ENCODE data around the gene SKI.

The SKI gene

DNA sequence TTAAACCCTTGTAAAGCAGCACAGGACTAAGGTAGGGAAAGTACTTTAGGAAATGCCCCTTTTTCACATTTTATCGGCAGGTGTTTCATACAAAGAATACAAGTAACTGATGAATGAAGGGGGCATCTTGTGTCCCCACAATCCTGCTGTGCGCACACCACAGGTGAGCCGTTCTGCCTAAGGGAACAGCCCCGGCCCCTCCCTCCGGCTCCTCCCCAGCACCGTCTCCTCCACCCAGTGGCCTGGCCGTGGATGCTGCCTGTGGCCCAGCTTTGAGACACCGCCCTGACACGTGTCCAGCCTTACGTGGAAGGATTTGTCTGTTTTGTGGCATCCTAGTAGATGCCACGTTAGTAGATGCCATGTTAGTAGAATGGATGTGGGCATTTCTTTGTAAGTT lies 46.4 kb upstream of the SKI start:
- H3K36me3 ChIP-seq, result peaks cover 58% of the 10 kb centered on the region
- H3K27me3 ChIP-seq, result no peaks in the 10 kb centered on the region

DNA sequence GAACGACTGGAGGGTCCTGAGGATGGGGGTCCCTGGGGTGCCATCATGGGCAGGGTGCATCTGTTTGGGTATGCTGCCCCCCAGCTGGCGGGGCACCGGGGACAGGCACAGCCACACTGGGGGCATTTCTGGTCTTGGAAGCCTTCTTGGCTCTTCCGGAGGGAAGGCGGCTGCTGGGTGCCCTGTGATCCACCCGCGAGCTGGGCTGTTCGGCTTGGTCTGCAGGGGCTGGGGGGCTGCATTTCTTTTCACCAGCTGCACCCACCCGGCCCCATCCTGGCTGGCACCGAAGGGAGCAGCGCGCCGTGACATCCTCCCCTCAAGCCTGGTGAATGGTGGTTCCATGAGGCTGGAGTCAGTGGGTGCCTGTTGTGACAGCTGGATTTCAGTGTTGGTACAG lies 45.7 kb upstream of the SKI start:
- Histone ChIP-seq H3K9me3 (no peaks in the 10 kb centered on the region), H3K27me3 (no peaks in the 10 kb centered on the region), H3K4me3 (ENCODE audit: low read depth in 1 of 2, low read length in 1 of 2) (no peak overlapping the region), H3K36me3 (peaks cover 57% of the 10 kb centered on the region), H3K27ac (no peak overlapping the region), H3K4me1 (ENCODE audit: control insufficient read depth in 1 of 2, insufficient read depth in 1 of 2, low read depth in 1 of 2, low read length in 1 of 2) (peaks cover 0 to 5% of the 10 kb centered on the region in 2 experiments)
- TF ChIP-seq, protein P1, sequence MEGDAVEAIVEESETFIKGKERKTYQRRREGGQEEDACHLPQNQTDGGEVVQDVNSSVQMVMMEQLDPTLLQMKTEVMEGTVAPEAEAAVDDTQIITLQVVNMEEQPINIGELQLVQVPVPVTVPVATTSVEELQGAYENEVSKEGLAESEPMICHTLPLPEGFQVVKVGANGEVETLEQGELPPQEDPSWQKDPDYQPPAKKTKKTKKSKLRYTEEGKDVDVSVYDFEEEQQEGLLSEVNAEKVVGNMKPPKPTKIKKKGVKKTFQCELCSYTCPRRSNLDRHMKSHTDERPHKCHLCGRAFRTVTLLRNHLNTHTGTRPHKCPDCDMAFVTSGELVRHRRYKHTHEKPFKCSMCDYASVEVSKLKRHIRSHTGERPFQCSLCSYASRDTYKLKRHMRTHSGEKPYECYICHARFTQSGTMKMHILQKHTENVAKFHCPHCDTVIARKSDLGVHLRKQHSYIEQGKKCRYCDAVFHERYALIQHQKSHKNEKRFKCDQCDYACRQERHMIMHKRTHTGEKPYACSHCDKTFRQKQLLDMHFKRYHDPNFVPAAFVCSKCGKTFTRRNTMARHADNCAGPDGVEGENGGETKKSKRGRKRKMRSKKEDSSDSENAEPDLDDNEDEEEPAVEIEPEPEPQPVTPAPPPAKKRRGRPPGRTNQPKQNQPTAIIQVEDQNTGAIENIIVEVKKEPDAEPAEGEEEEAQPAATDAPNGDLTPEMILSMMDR (IDR thresholded peaks at IDR 0.05), result no peak

More for the DNA sequence above, 46.4 kb upstream of the SKI start:
- no peaks in the 10 kb centered on the region for H3K9me3 ChIP-seq
- TF ChIP-seq, protein P1 (IDR thresholded peaks at IDR 0.05), result no peak
- H3K4me1 ChIP-seq (ENCODE audit: control insufficient read depth in 1 of 2, insufficient read depth in 1 of 2, low read depth in 1 of 2, low read length in 1 of 2), result peaks cover 0 to 5% of the 10 kb centered on the region in 2 experiments
- H3K27ac ChIP-seq, result no peak overlapping the region
- H3K4me3 ChIP-seq (ENCODE audit: low read depth in 1 of 2, low read length in 1 of 2), result no peak overlapping the region

GRCh38 chr1:2183937-2184334 lies 44.2 kb upstream of the SKI start:
- Histone ChIP-seq H3K27ac (no peak overlapping the region), H3K36me3 (peaks cover 43% of the 10 kb centered on the region), H3K4me3 (ENCODE audit: low read depth in 1 of 2, low read length in 1 of 2) (no peak overlapping the region), H3K27me3 (no peaks in the 10 kb centered on the region), H3K9me3 (no peaks in the 10 kb centered on the region), H3K4me1 (ENCODE audit: control insufficient read depth in 1 of 2, insufficient read depth in 1 of 2, low read depth in 1 of 2, low read length in 1 of 2) (peaks cover under 1 to 7% of the 10 kb centered on the region in 2 experiments)
- TF ChIP-seq, protein P1 (IDR thresholded peaks at IDR 0.05), result no peak

GRCh38 chr1:2184531-2184930 lies 43.6 kb upstream of the SKI start:
- peaks cover 37% of the 10 kb centered on the region for H3K36me3 ChIP-seq
- H3K27me3 ChIP-seq, result no peaks in the 10 kb centered on the region
- no peak overlapping the region for H3K27ac ChIP-seq
- no peak overlapping the region for H3K4me3 ChIP-seq (ENCODE audit: low read depth in 1 of 2, low read length in 1 of 2)
- H3K9me3 ChIP-seq, result no peaks in the 10 kb centered on the region
- H3K4me1 ChIP-seq (ENCODE audit: control insufficient read depth in 1 of 2, insufficient read depth in 1 of 2, low read depth in 1 of 2, low read length in 1 of 2), result peaks cover 7 to 10% of the 10 kb centered on the region in 2 experiments
- TF ChIP-seq, protein P1 (IDR thresholded peaks at IDR 0.05), result no peak

DNA sequence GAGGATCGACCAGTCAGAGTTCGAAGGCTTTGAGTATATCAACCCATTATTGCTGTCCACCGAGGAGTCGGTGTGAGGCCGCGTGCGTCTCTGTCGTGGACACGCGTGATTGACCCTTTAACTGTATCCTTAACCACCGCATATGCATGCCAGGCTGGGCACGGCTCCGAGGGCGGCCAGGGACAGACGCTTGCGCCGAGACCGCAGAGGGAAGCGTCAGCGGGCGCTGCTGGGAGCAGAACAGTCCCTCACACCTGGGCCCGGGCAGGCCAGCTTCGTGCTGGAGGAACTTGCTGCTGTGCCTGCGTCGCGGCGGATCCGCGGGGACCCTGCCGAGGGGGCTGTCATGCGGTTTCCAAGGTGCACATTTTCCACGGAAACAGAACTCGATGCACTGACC lies 43.2 kb upstream of the SKI start:
- peaks cover 11 to 13% of the 10 kb centered on the region in 2 experiments for H3K4me1 ChIP-seq (ENCODE audit: control insufficient read depth in 1 of 2, insufficient read depth in 1 of 2, low read depth in 1 of 2, low read length in 1 of 2)
- no peak overlapping the region for H3K4me3 ChIP-seq (ENCODE audit: low read depth in 1 of 2, low read length in 1 of 2)
- H3K27me3 ChIP-seq, result no peaks in the 10 kb centered on the region
- peaks cover 37% of the 10 kb centered on the region for H3K36me3 ChIP-seq
- H3K9me3 ChIP-seq, result no peaks in the 10 kb centered on the region
- TF ChIP-seq, protein P1 (IDR thresholded peaks at IDR 0.05), result no peak
- H3K27ac ChIP-seq, result no peak overlapping the region

Measured in neutrophil (primary cell).